Measurements from ENCODE around the gene CBX1. TPM values are rescaled to one million over a fixed set of nuclear protein-coding genes. Genes with fewer than 3 reads are reported as not detected.

Gene CBX1
- total RNA-seq, 1 donor from 2014 or later = 74.9 TPM

DNA sequence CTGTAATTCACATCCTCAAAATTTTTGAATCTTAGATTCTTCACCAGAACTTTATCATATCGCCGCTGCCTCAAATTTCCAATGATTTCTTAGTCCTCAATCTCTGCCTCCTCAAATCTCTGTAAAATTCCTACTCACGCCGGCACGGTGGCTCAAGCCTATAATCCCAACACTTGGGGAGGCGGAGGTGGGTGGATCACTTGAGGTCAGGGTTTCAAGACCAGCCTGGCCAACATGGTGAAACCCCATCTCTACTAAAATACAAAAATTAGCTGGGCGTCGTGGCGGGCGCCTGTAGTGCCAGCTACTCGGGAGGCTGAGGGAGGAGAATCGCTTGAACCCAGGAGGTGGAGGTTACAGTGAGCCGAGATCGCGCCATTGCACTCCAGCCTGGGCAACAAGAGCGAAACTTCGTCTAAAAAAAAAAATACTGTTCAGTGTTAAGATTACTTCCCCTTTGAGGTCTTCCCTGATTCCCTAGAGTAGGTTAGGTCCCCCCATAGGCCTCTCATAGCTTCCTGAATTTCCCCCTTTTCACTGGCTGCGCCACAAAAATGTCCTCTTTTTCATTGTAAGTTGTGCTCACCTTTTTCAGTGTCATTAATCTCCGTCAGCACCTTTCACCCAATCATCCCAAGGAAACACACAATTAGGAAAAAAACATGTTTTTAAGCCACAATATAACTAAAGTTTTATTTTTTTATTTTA is 919 bp upstream of the CBX1 start:
- H3K27ac Mint-ChIP-seq (ENCODE audit: unreplicated experiment) = peak overlapping the region; percentile 77
- no peaks in the 10 kb centered on the region for H3K9me3 Mint-ChIP-seq (ENCODE audit: low read depth)
- TF ChIP-seq, protein P1, sequence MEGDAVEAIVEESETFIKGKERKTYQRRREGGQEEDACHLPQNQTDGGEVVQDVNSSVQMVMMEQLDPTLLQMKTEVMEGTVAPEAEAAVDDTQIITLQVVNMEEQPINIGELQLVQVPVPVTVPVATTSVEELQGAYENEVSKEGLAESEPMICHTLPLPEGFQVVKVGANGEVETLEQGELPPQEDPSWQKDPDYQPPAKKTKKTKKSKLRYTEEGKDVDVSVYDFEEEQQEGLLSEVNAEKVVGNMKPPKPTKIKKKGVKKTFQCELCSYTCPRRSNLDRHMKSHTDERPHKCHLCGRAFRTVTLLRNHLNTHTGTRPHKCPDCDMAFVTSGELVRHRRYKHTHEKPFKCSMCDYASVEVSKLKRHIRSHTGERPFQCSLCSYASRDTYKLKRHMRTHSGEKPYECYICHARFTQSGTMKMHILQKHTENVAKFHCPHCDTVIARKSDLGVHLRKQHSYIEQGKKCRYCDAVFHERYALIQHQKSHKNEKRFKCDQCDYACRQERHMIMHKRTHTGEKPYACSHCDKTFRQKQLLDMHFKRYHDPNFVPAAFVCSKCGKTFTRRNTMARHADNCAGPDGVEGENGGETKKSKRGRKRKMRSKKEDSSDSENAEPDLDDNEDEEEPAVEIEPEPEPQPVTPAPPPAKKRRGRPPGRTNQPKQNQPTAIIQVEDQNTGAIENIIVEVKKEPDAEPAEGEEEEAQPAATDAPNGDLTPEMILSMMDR (IDR thresholded peaks at IDR 0.05) = no peak
- H3K36me3 Mint-ChIP-seq (ENCODE audit: low read depth) = no peaks in the 10 kb centered on the region
- H3K4me1 Mint-ChIP-seq (ENCODE audit: low read depth) = peaks cover 32% of the 10 kb centered on the region
- H3K27me3 Mint-ChIP-seq (ENCODE audit: low read depth) = no peaks in the 10 kb centered on the region
- peak; percentile 29 for DNase-seq (ENCODE audit: low spot score)
- peak overlapping the region; percentile 46 for H3K4me3 Mint-ChIP-seq (ENCODE audit: unreplicated experiment)

DNA sequence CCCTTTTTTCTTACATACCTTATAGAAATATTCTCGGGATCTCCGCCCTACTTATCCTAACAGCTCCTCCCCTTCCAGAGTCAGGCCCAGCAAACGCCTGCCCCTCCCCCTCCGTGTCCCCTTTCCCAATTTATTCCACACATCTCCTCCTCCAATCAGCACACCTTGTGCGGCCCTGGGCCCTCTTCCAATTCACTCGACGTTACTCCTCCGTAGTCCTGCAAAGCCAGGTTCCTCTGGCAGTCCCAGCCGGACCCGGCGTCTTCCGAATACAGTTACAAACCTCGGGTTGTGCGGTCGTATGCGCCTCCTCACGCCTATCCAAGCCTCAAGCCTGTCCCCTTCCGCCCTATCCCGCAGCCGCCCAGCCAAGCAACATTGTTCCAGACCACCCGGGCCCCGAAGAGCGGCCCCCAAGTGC is 677 bp downstream of the CBX1 start:
- peak; percentile 88 for DNase-seq (ENCODE audit: low spot score)
- Mint-ChIP-seq H3K27me3 (ENCODE audit: low read depth) (no peaks in the 10 kb centered on the region), H3K36me3 (ENCODE audit: low read depth) (no peaks in the 10 kb centered on the region), H3K9me3 (ENCODE audit: low read depth) (no peaks in the 10 kb centered on the region), H3K27ac (ENCODE audit: unreplicated experiment) (peak overlapping the region; percentile 98), H3K4me1 (ENCODE audit: low read depth) (peaks cover 29% of the 10 kb centered on the region), H3K4me3 (ENCODE audit: unreplicated experiment) (peak overlapping the region; percentile 99)
- TF ChIP-seq, protein P1 (IDR thresholded peaks at IDR 0.05) = no peak

- Mint-ChIP-seq H3K27ac (ENCODE audit: unreplicated experiment) (peak overlapping the region; percentile 98), H3K27me3 (ENCODE audit: low read depth) (no peaks in the 10 kb centered on the region), H3K4me1 (ENCODE audit: low read depth) (peaks cover 32% of the 10 kb centered on the region), H3K9me3 (ENCODE audit: low read depth) (no peaks in the 10 kb centered on the region), H3K36me3 (ENCODE audit: low read depth) (no peaks in the 10 kb centered on the region), H3K4me3 (ENCODE audit: unreplicated experiment) (peak overlapping the region; percentile 99)
- no peak for DNase-seq (ENCODE audit: low spot score)
- TF ChIP-seq, protein P1 (IDR thresholded peaks at IDR 0.05) = no peak
Measured at GRCh38 chr17:48100160-48100559, 1.1 kb downstream of the CBX1 start.

DNA sequence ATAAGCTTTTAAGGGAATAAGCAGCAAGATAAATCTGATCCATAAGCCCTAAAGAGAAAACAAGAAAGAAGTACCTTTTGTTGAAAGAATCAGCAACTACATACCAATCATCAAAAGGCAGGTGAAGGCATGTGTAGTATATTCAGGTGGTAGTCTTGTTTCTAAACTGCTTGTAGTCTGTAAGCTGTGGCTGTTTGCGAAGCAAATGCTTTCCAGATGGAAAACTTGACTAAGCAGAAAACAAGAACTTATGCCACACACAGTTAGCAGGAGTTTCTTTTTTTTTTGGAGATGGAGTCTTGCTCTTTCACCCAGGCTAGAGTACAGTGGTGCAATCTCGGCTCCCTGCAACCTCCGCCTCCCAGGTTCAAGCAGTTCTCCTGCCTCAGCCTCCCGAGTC is 5.7 kb downstream of the CBX1 start:
- Mint-ChIP-seq H3K4me3 (ENCODE audit: unreplicated experiment) (no peak overlapping the region), H3K9me3 (ENCODE audit: low read depth) (no peaks in the 10 kb centered on the region), H3K36me3 (ENCODE audit: low read depth) (peaks cover 2% of the 10 kb centered on the region), H3K4me1 (ENCODE audit: low read depth) (peaks cover 32% of the 10 kb centered on the region), H3K27me3 (ENCODE audit: low read depth) (no peaks in the 10 kb centered on the region), H3K27ac (ENCODE audit: unreplicated experiment) (no peak overlapping the region)
- no peak for DNase-seq (ENCODE audit: low spot score)
- TF ChIP-seq, protein P1 (IDR thresholded peaks at IDR 0.05) = no peak

DNA sequence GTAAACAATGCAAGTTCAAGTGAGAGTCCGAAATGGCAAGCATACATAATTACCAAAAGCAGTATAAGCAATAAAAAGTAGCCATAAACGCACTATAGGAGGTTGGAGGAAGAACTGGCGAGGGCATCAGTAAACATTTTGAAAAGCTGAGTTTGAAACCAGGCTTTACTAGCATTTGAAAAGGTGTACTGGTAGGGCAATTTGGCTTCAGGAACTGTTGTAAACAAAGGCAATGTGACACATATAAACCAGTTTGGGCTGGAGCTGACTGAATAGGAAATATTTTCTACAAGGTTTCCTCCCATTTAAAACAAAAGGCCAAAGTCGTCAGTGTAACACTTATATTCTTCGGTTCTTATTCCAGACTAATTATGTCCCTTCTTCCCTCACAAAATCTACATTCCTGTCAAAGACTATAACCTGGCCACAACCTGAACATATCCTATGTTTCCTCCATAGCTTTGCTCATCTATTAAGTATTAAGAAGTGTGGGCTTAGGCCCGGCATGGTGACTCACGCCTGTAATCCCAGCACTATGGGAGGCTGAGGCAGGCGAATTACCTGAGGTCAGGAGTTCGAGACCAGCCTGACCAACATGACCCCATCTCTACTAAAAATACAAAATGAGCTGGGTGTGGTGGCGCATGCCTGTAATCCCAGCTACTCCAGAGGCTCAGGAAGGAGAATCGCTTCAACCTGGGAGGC is 7.8 kb downstream of the CBX1 start:
- Mint-ChIP-seq H3K9me3 (ENCODE audit: low read depth) (no peaks in the 10 kb centered on the region), H3K27ac (ENCODE audit: unreplicated experiment) (no peak overlapping the region), H3K4me1 (ENCODE audit: low read depth) (peaks cover 23% of the 10 kb centered on the region), H3K27me3 (ENCODE audit: low read depth) (no peaks in the 10 kb centered on the region), H3K4me3 (ENCODE audit: unreplicated experiment) (no peak overlapping the region), H3K36me3 (ENCODE audit: low read depth) (peaks cover 2% of the 10 kb centered on the region)
- TF ChIP-seq, protein P1 (IDR thresholded peaks at IDR 0.05) = no peak
- DNase-seq (ENCODE audit: low spot score) = peak; percentile 25

Data from chondrocyte (in vitro differentiated cells).